Activated T-cell treated with anti-CD3 and anti-CD28 coated beads, Interleukin-2, amount 50 U/mL, for 4 hours (primary cell): ENCODE results near the gene PEF1. TPM values are rescaled to one million over a fixed set of nuclear protein-coding genes. Genes with fewer than 3 reads are reported as not detected.

Source experiments
- ATAC-seq, 2 donors: fragments of 200-7000 bp; cut with Tn5 transposase; one replicate each; pipeline ENCODE4 v1.10.0; 2021
- DNase-seq: peaks from one replicate; pipeline ENCODE4 v3.0.0-alpha.2; 2020
- H3K27me3 Mint-ChIP-seq: one replicate; pipeline ENCODE4 v1.8.0; 2021; ENCODE audit warnings: low read depth, mixed read lengths
- H3K36me3 Mint-ChIP-seq: one replicate; pipeline ENCODE4 v1.8.0; 2022; ENCODE audit warnings: mixed read lengths; ENCODE audit not compliant: insufficient read depth
- H3K4me1 Mint-ChIP-seq: one replicate; pipeline ENCODE4 v1.8.0; 2021; ENCODE audit warnings: low read depth, mixed read lengths
- H3K4me3 Mint-ChIP-seq: one replicate; pipeline ENCODE4 v1.8.0; 2021; ENCODE audit warnings: mild to moderate bottlenecking, moderate library complexity, mixed read lengths
- H3K9me3 Mint-ChIP-seq: one replicate; pipeline ENCODE4 v1.8.0; 2021; ENCODE audit warnings: mixed read lengths
- total RNA-seq, 3 donors: library from RNA; stranded (reverse); gene quantifications; one replicate each; pipeline ENCODE4 v1.2.1, GENCODE V29; 2021

Gene PEF1, protein sequence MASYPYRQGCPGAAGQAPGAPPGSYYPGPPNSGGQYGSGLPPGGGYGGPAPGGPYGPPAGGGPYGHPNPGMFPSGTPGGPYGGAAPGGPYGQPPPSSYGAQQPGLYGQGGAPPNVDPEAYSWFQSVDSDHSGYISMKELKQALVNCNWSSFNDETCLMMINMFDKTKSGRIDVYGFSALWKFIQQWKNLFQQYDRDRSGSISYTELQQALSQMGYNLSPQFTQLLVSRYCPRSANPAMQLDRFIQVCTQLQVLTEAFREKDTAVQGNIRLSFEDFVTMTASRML
- 10 to 100 TPM; 67.0 to 73.9 (median 71.5) TPM for total RNA-seq

- ATAC-seq (peak; percentile 90 to 91), DNase-seq (peak; percentile 99)
- peak within 1 kb of the TSS; percentile 99 for H3K4me3 Mint-ChIP-seq
- no peaks in the 10 kb centered on the region for H3K36me3 Mint-ChIP-seq
- peaks cover 3% of the 10 kb centered on the region for H3K9me3 Mint-ChIP-seq
- H3K27me3 Mint-ChIP-seq, result no peaks in the 10 kb centered on the region
- H3K4me1 Mint-ChIP-seq, result peaks cover 34% of the 10 kb centered on the region
Observed at GRCh38 chr1:31644560-31645273, at the start of gene PEF1. Gene PEF1 (minus strand): TSS chr1:31644876. CDS start chr1:31644864, 12 bp downstream.

DNA sequence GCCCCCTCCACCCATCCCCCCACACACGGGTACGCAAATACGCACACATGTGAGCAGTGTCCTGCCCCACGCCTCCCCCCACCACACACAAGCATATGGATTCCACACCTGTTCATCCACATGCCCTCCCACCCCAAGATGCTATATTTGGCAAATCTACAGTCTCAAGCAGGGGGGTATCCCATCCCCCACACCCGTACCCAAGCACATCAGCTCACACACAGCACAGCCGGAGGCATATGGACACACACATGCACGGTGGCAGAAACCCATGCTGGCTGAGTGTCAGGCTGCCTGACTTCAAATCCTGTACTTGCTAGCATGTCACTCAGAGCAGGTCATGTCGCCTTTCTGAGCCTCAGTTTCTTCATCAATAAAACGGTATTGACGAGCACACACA lies 48.6 kb upstream of the PEF1 start:
- no peak overlapping the region for H3K4me3 Mint-ChIP-seq
- H3K9me3 Mint-ChIP-seq, result no peaks in the 10 kb centered on the region
- H3K27me3 Mint-ChIP-seq, result peaks cover 4% of the 10 kb centered on the region
- no peaks in the 10 kb centered on the region for H3K4me1 Mint-ChIP-seq
- DNase-seq (no peak), ATAC-seq (no peak)
- no peaks in the 10 kb centered on the region for H3K36me3 Mint-ChIP-seq

DNA sequence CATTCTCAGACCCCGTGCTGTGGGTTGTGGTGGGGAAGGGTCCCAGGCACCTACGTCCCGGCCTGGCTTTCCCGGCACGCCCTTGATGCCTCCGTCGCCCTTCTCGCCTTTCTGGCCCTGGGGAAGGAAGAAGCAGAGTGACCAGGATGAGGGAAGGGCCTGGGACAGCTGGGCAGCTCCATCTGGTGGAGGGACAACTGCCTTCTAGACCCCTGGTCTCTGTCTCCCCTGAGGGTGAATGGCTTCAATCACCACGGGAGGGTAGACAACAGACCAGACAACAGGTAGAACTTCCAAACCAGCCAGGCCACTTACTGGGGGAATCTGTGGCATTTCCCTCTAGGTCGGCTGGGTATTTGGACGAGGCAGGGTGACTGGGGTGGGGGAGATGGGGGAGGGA lies 47.3 kb upstream of the PEF1 start:
- no peak for ATAC-seq

GRCh38 chr1:31691446-31691845 lies 46.8 kb upstream of the PEF1 start:
- H3K9me3 Mint-ChIP-seq, result no peaks in the 10 kb centered on the region
- no peak overlapping the region for H3K4me3 Mint-ChIP-seq
- H3K36me3 Mint-ChIP-seq, result no peaks in the 10 kb centered on the region
- ATAC-seq, result no peak
- H3K4me1 Mint-ChIP-seq, result no peaks in the 10 kb centered on the region
- peaks cover 9% of the 10 kb centered on the region for H3K27me3 Mint-ChIP-seq
- no peak for DNase-seq

More for the DNA sequence above, 47.3 kb upstream of the PEF1 start:
- no peaks in the 10 kb centered on the region for H3K36me3 Mint-ChIP-seq
- no peaks in the 10 kb centered on the region for H3K4me1 Mint-ChIP-seq
- no peak overlapping the region for H3K4me3 Mint-ChIP-seq
- peaks cover 4% of the 10 kb centered on the region for H3K27me3 Mint-ChIP-seq
- no peak for DNase-seq
- H3K9me3 Mint-ChIP-seq, result no peaks in the 10 kb centered on the region

DNA sequence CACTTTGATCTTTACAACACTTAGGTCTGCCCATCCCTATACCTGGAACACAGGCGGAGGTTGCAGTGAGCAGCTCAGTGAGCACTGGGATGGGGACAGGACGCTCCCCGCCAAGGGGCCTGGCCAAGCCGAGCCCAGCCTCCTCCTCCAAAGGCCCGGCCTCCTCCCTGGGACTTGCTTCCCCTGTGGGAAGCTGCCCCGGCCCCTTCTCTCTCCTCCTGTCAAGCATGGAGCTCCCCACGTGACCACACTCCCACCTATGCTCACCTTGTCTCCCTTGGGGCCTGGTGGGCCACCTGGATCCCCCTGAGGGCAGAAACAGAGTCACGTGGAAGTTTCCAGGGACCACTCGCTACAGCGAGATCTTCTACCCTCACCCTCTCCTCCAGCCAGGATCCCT lies 46.2 kb upstream of the PEF1 start:
- Mint-ChIP-seq H3K4me1 (no peaks in the 10 kb centered on the region), H3K27me3 (peaks cover 10% of the 10 kb centered on the region), H3K9me3 (no peaks in the 10 kb centered on the region), H3K4me3 (no peak overlapping the region), H3K36me3 (no peaks in the 10 kb centered on the region)
- no peak for DNase-seq
- ATAC-seq, result no peak

- DNase-seq (no peak), ATAC-seq (no peak)
- no peak overlapping the region for H3K4me3 Mint-ChIP-seq
- H3K4me1 Mint-ChIP-seq, result no peaks in the 10 kb centered on the region
- no peaks in the 10 kb centered on the region for H3K9me3 Mint-ChIP-seq
- peaks cover 11% of the 10 kb centered on the region for H3K27me3 Mint-ChIP-seq
- H3K36me3 Mint-ChIP-seq, result no peaks in the 10 kb centered on the region
Observed at GRCh38 chr1:31689854-31690253, 45.2 kb upstream of the PEF1 start.

GRCh38 chr1:31689379-31689778 lies 44.7 kb upstream of the PEF1 start:
- no peaks in the 10 kb centered on the region for H3K9me3 Mint-ChIP-seq
- no peak for ATAC-seq
- H3K27me3 Mint-ChIP-seq, result peaks cover 13% of the 10 kb centered on the region
- no peaks in the 10 kb centered on the region for H3K36me3 Mint-ChIP-seq
- no peaks in the 10 kb centered on the region for H3K4me1 Mint-ChIP-seq
- H3K4me3 Mint-ChIP-seq, result no peak overlapping the region
- DNase-seq, result no peak

- Mint-ChIP-seq H3K27me3 (peaks cover 13% of the 10 kb centered on the region), H3K9me3 (no peaks in the 10 kb centered on the region), H3K4me1 (no peaks in the 10 kb centered on the region), H3K36me3 (no peaks in the 10 kb centered on the region), H3K4me3 (no peak overlapping the region)
- DNase-seq (no peak), ATAC-seq (no peak)
Observed at GRCh38 chr1:31688233-31688918, 43.7 kb upstream of the PEF1 start.

DNA sequence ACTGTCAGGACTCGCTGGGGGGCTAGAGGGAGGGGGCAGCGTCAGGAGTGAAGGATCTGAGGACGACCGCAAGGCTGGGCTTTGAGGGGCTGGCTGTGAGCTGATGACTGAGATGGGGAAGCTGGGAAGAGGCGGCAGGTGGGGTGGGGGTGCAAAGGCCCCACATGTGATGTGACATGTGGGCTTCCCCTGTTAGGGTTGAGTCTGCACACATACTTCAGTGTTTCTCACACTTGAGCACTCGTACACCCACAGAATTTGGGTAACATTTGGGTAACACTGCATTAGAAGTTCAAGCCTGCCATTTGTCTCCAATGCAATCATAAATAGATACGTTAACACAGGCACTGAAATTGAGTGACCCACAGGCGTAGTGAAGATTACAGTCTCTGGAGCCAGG lies 42.9 kb upstream of the PEF1 start:
- Mint-ChIP-seq H3K36me3 (no peaks in the 10 kb centered on the region), H3K4me1 (no peaks in the 10 kb centered on the region), H3K9me3 (no peaks in the 10 kb centered on the region), H3K27me3 (peaks cover 13% of the 10 kb centered on the region), H3K4me3 (no peak overlapping the region)
- ATAC-seq, result no peak
- DNase-seq, result no peak

- no peaks in the 10 kb centered on the region for H3K4me1 Mint-ChIP-seq
Observed at GRCh38 chr1:31685795-31686194, 41.1 kb upstream of the PEF1 start.

DNA sequence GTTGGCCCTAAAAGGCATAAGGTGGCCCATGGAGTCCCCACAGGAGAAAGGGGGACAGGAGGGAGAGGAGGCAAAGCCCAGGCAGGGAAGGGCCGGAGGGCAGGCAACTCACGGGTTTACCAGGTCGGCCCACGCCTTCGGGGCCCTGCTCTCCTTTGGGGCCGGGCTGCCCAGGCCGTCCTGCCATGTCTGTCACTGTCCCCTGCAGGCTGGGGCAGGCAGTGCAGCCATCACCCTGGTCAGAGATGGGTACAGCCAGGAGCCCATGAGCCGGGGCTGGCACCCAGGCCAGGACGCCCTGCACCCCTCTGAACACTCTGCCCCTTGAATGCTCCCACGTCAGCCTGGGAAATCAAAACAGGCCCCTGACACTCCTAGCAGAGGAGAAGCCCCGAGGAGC lies 39.3 kb upstream of the PEF1 start:
- Mint-ChIP-seq H3K36me3 (no peaks in the 10 kb centered on the region), H3K27me3 (peaks cover 14% of the 10 kb centered on the region), H3K9me3 (no peaks in the 10 kb centered on the region), H3K4me1 (no peaks in the 10 kb centered on the region), H3K4me3 (no peak overlapping the region)
- DNase-seq (no peak), ATAC-seq (peak in 1 of 2 donors; percentile 59)

More at GRCh38 chr1:31685795-31686194, 41.1 kb upstream of the PEF1 start:
- no peak for ATAC-seq
- no peak for DNase-seq
- no peak overlapping the region for H3K4me3 Mint-ChIP-seq
- no peaks in the 10 kb centered on the region for H3K36me3 Mint-ChIP-seq
- no peaks in the 10 kb centered on the region for H3K9me3 Mint-ChIP-seq
- H3K27me3 Mint-ChIP-seq, result peaks cover 13% of the 10 kb centered on the region

- Mint-ChIP-seq H3K4me3 (no peak overlapping the region), H3K9me3 (no peaks in the 10 kb centered on the region), H3K36me3 (no peaks in the 10 kb centered on the region), H3K4me1 (no peaks in the 10 kb centered on the region), H3K27me3 (peaks cover 9% of the 10 kb centered on the region)
- DNase-seq, result no peak
- ATAC-seq, result no peak
Observed at GRCh38 chr1:31681415-31681814, 36.7 kb upstream of the PEF1 start.

GRCh38 chr1:31679676-31680230 lies 35.1 kb upstream of the PEF1 start:
- Mint-ChIP-seq H3K4me1 (no peaks in the 10 kb centered on the region), H3K4me3 (no peak overlapping the region), H3K9me3 (no peaks in the 10 kb centered on the region), H3K36me3 (no peaks in the 10 kb centered on the region), H3K27me3 (peaks cover 4% of the 10 kb centered on the region)
- no peak for ATAC-seq
- no peak for DNase-seq

- H3K36me3 Mint-ChIP-seq, result no peaks in the 10 kb centered on the region
Observed at GRCh38 chr1:31679091-31679490, 34.4 kb upstream of the PEF1 start.

More at GRCh38 chr1:31679091-31679490, 34.4 kb upstream of the PEF1 start:
- H3K4me1 Mint-ChIP-seq, result no peaks in the 10 kb centered on the region
- DNase-seq, result no peak
- no peak for ATAC-seq
- no peak overlapping the region for H3K4me3 Mint-ChIP-seq
- H3K9me3 Mint-ChIP-seq, result no peaks in the 10 kb centered on the region
- peaks cover 3% of the 10 kb centered on the region for H3K27me3 Mint-ChIP-seq
